HUES6 (cell line): ENCODE data around the gene OPN1SW.

Source experiments
- H3K27ac ChIP-seq: 2 replicates; pipeline ENCODE4 v1.7.0; 2013; ENCODE audit warnings: low read depth, mild to moderate bottlenecking, low read length, inconsistent platforms
- H3K27me3 ChIP-seq: 2 replicates; pipeline ENCODE4 v1.6.1; 2013; ENCODE audit warnings: low read length; ENCODE audit not compliant: control insufficient read depth, insufficient read depth
- H3K36me3 ChIP-seq: 2 replicates; pipeline ENCODE4 v1.6.1; 2013; ENCODE audit warnings: low read length; ENCODE audit not compliant: control insufficient read depth, insufficient read depth
- H3K4me1 ChIP-seq: 2 replicates; pipeline ENCODE4 v1.6.1; 2013; ENCODE audit warnings: low read length; ENCODE audit not compliant: control insufficient read depth, insufficient read depth
- H3K4me3 ChIP-seq: 2 replicates; pipeline ENCODE4 v1.5.1; 2013; ENCODE audit warnings: low read depth, low read length
- H3K9ac ChIP-seq: one replicate; pipeline ENCODE4 v1.6.1; 2013; ENCODE audit warnings: mild to moderate bottlenecking, low read length
- H3K9me3 ChIP-seq: 2 replicates; pipeline ENCODE4 v1.6.1; 2013; ENCODE audit warnings: low read depth, low read length; ENCODE audit not compliant: control insufficient read depth, insufficient read depth

OPN1SW gene

DNA sequence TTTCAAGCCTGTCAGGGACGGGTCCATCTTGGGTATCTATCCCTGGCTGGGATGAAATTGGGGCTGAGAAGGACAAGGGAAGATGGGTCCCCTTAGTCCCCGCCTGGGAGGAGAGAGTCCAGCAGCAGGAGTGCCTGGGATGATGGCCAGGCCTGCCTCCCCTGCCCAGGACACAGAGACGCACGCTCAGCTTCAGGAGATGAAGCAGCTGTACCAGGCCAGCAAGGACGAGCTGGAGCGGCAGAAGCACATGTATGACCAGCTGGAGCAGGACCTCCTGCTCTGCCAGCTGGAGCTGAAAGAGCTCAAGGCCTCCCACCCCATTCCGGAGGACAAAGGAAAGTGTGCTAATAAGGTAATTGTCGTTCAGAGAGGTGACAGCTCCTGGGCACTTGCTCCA, 31.6 kb upstream of the OPN1SW start:
- Histone ChIP-seq H3K36me3 (peaks cover 66% of the 10 kb centered on the region), H3K9me3 (no peaks in the 10 kb centered on the region), H3K4me1 (peaks cover 3% of the 10 kb centered on the region; the same call in 1 of the 2 replicates), H3K27ac (no peak overlapping the region), H3K9ac (no peak overlapping the region), H3K27me3 (no peaks in the 10 kb centered on the region), H3K4me3 (no peak overlapping the region)

DNA sequence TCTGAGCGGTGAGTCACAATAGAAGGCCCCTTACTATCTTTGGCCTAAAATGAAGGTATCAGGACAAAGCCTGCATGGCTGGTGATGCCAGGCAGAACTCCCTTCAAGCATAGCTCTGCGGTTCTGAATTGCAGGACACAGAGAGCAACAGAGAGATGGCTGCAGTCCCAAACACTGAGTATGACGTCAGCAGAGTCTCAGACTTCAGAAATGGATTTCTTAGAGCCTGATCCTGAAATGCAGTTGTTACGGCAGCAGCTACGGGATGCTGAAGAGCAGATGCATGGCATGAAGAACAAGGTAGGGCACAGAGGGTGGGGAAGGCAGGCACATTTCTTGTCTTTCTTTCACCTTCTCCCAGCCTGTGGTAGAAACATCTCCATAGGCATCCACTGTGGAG, 29.6 kb upstream of the OPN1SW start:
- peaks cover 68% of the 10 kb centered on the region for H3K36me3 ChIP-seq
- H3K4me1 ChIP-seq = no peaks in the 10 kb centered on the region
- H3K4me3 ChIP-seq = no peak overlapping the region
- no peaks in the 10 kb centered on the region for H3K9me3 ChIP-seq
- H3K27me3 ChIP-seq = no peaks in the 10 kb centered on the region
- H3K27ac ChIP-seq = no peak overlapping the region
- H3K9ac ChIP-seq = no peak overlapping the region

DNA sequence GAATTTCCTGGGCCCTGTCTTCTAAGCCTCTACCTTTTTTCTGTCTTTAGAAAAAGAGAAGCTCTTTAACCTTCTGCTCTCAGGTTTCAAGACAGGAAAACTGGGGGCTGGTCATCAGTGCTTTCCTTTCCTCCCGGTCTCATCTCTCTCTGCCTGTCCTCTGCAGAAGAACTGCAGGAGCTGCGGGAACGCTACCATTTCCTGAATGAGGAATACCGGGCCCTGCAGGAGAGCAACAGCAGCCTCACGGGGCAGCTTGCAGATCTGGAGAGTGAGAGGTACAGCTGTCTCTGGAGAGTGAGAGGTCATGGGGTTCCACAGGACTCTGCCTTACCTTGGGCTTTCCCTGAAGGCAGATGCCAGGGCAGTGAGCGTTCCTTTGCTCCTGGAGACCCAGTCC, 28.9 kb upstream of the OPN1SW start:
- Histone ChIP-seq H3K4me3 (no peak overlapping the region), H3K9me3 (no peaks in the 10 kb centered on the region), H3K9ac (no peak overlapping the region), H3K4me1 (no peaks in the 10 kb centered on the region), H3K27ac (no peak overlapping the region), H3K27me3 (no peaks in the 10 kb centered on the region), H3K36me3 (peaks cover 62% of the 10 kb centered on the region)

DNA sequence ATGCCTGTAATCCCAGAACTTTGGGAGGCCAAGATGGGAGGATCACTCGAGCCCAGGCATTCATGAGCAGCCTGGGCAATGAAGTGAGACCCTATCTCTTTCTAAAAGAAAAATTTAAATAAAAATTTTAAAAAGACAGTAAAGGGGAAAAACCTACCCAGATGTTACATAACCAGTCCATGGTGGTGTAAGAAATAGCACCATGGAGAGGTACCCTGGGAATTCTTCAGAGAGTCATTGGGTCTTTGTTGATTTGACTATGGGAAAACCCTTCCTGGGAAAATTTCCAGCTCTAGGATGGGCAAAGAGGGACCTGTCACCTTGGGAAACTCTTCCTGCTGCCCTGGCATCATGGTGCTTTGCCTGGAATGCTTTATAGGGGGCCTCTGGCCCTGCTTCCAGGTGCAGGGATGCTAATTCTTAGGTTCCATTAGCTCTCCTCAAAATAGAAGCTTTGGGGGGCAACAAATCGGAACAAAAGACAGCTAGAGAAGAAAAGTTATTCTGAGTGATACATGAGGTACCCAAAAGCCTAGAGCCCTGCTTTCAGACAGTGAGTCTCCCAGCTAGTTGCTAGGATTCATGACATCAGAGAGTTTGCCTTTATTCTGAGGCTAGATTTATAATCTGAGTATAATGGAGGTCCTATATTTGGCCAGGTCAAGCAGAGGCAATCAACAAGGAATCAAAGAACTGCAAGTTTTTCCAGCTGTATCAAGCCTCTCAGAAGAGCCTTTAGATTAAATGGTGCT, 26.2 kb upstream of the OPN1SW start:
- H3K27me3 ChIP-seq = no peaks in the 10 kb centered on the region
- no peak overlapping the region for H3K9ac ChIP-seq
- no peak overlapping the region for H3K27ac ChIP-seq
- no peak overlapping the region for H3K4me3 ChIP-seq
- no peaks in the 10 kb centered on the region for H3K4me1 ChIP-seq
- no peaks in the 10 kb centered on the region for H3K9me3 ChIP-seq
- peaks cover 44% of the 10 kb centered on the region for H3K36me3 ChIP-seq

DNA sequence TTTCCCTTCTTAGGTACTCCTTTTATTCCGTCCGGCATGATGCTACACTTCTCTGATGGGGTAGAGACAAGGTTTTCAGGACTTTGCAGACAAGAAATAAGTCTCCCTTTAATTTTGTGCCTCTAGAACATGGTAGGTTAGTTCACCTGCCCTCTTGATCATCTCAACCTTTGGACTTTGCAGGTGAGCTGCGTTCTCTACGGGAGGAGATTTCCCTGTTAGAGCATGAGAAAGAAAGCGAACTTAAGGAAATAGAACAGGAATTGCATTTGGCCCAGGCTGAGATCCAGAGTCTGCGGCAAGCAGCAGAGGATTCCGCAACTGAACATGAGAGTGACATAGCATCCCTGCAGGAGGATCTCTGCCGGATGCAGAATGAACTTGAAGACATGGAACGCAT, 25.4 kb upstream of the OPN1SW start:
- H3K9me3 ChIP-seq = no peaks in the 10 kb centered on the region
- H3K9ac ChIP-seq = no peak overlapping the region
- no peak overlapping the region for H3K27ac ChIP-seq
- no peaks in the 10 kb centered on the region for H3K27me3 ChIP-seq
- H3K4me1 ChIP-seq = no peaks in the 10 kb centered on the region
- no peak overlapping the region for H3K4me3 ChIP-seq
- H3K36me3 ChIP-seq = peaks cover 39% of the 10 kb centered on the region

DNA sequence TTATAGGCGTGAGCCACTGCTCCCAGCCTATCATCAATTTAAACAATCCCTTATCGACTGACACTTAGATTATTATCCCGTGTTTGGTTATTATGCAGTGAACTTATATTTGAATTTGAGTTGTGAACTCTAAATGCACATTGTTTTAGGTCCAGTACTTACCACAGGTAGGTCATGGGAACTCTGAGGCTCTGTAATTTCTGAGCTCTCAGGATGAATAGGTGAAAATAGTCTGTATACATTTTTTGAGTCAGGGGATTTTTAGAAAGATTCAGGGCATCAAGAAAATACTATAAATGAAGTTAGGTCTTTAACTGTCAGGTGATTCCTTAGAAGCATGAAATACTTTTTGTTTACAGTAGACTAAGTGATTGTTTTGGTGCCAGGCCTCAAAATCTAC, 25.0 kb upstream of the OPN1SW start:
- Histone ChIP-seq H3K4me1 (no peaks in the 10 kb centered on the region), H3K4me3 (no peak overlapping the region), H3K9ac (no peak overlapping the region), H3K36me3 (peaks cover 36% of the 10 kb centered on the region), H3K27me3 (no peaks in the 10 kb centered on the region), H3K9me3 (no peaks in the 10 kb centered on the region), H3K27ac (no peak overlapping the region)

DNA sequence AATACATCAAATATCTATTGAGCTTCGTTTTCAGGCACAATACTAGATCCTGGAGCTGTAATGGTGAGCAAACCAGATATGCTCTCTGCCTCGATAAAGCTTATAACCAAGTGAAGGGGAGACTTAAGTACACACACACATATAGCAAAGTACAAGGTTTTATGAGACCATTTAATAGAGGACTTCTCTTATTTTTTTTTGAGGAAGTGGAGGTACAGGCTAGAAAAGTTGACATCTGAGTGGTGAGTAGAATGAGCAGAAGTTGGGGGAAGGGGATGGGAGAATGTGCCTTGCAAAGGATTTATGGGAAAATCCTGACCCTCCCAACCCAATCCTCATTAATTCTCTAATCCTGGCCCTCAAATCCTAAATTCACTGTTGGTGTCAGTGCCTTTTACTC, 23.9 kb upstream of the OPN1SW start:
- H3K9me3 ChIP-seq = no peaks in the 10 kb centered on the region
- no peak overlapping the region for H3K9ac ChIP-seq
- H3K27ac ChIP-seq = no peak overlapping the region
- no peak overlapping the region for H3K4me3 ChIP-seq
- H3K27me3 ChIP-seq = no peaks in the 10 kb centered on the region
- no peaks in the 10 kb centered on the region for H3K4me1 ChIP-seq
- peaks cover 35% of the 10 kb centered on the region for H3K36me3 ChIP-seq

DNA sequence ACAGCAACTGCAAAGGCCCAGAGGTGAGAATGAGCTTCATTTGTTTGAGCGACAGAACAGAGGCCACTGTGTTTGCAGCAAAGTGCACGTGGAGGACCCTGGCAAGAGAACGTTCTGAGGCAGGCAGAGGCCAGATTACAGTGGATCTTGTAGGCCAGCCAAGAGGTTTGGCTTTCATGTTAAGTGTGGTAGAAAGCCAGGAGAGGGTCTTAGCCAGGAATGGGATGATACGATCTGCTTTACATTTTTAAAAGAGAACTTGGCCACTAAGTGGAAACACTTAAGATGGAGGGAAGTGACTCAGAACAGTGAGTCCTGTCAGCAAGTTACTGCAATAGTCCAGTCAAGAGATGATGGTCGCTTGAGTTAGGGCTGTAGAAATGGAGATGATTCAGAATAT, 20.7 kb upstream of the OPN1SW start:
- no peaks in the 10 kb centered on the region for H3K9me3 ChIP-seq
- peaks cover 24% of the 10 kb centered on the region for H3K36me3 ChIP-seq
- no peak overlapping the region for H3K4me3 ChIP-seq
- no peaks in the 10 kb centered on the region for H3K27me3 ChIP-seq
- peaks cover 5% of the 10 kb centered on the region; the same call in 1 of the 2 replicates for H3K4me1 ChIP-seq
- no peak overlapping the region for H3K9ac ChIP-seq
- H3K27ac ChIP-seq = no peak overlapping the region

DNA sequence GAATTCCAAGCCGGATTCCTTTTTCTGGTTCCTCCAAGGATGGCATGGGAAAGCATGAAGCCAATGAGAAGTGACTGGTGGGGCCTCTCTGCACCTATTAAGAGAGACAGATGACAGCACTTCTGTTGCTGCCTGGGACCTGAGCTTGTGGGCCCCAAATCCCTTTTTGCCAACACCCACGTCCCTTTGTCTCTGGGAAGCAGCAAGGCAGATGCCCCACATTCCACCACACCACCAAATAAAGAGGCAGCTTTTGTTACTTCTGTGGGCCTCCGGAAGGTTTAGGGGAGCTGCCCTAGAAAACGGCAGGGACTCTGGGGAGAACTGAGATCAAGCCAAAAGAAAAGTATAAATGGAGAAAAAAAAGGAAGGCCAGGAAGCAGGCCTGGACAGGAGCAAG, 19.5 kb upstream of the OPN1SW start:
- Histone ChIP-seq H3K9me3 (no peaks in the 10 kb centered on the region), H3K27me3 (no peaks in the 10 kb centered on the region), H3K36me3 (peaks cover 18% of the 10 kb centered on the region), H3K27ac (no peak overlapping the region), H3K9ac (no peak overlapping the region), H3K4me1 (peaks cover 5% of the 10 kb centered on the region; the same call in 1 of the 2 replicates), H3K4me3 (no peak overlapping the region)

DNA sequence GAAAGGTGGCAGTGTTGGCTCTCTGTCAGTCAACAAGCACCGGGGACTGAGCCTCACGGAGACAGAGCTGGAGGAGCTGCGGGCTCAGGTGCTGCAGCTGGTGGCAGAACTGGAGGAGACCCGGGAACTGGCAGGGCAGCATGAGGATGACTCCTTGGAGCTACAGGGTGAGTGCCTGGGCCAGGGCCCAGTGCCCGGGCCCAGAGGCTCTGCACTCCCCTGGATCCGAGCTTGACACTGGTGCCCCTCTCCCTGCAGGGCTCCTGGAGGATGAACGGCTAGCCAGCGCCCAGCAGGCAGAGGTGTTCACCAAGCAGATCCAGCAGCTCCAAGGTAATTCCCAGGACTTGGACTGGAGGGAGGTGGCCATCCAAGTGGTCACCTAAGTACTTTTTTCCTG, 18.8 kb upstream of the OPN1SW start:
- H3K4me1 ChIP-seq = peaks cover 5% of the 10 kb centered on the region; the same call in 1 of the 2 replicates
- no peaks in the 10 kb centered on the region for H3K9me3 ChIP-seq
- H3K9ac ChIP-seq = no peak overlapping the region
- H3K27me3 ChIP-seq = no peaks in the 10 kb centered on the region
- H3K4me3 ChIP-seq = no peak overlapping the region
- peaks cover 18% of the 10 kb centered on the region for H3K36me3 ChIP-seq
- no peak overlapping the region for H3K27ac ChIP-seq

DNA sequence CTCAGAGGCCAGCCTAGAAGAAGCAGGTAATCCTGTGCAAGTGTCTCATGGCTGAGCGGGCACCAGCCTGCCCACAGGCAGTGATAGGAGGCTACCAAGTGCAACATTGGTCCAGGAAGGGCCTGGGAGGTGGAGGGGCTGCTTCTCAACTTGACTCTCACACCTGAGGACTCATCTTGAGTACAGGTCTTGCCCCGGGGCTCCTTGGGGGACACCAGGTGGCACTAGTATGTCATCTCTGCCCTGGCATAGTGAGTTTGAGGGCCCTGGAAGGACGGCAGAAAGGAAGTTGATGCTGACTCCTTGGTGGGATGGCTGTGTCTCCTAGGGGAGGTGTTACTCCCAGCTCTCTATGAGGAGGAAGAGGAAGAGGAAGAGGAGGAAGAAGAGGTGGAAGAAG, 18.4 kb upstream of the OPN1SW start:
- Histone ChIP-seq H3K27me3 (0 out of 2 replicates have a peak, but pooled peaks cover 4% of the 10 kb centered on the region), H3K9me3 (no peaks in the 10 kb centered on the region), H3K4me1 (peaks cover 7% of the 10 kb centered on the region; the same call in 1 of the 2 replicates), H3K36me3 (peaks cover 18% of the 10 kb centered on the region), H3K27ac (no peak overlapping the region), H3K4me3 (no peak overlapping the region), H3K9ac (no peak overlapping the region)
